HG03571 (cell line): Measurements from ENCODE around the gene DPP6.

ENCODE experiments used
- ATAC-seq: cut with Tn5 transposase; IDR thresholded peaks from one replicate; pipeline ENCODE4 v1.9.1; 2021; ENCODE audit not compliant: unreplicated experiment

The DPP6 gene

DNA sequence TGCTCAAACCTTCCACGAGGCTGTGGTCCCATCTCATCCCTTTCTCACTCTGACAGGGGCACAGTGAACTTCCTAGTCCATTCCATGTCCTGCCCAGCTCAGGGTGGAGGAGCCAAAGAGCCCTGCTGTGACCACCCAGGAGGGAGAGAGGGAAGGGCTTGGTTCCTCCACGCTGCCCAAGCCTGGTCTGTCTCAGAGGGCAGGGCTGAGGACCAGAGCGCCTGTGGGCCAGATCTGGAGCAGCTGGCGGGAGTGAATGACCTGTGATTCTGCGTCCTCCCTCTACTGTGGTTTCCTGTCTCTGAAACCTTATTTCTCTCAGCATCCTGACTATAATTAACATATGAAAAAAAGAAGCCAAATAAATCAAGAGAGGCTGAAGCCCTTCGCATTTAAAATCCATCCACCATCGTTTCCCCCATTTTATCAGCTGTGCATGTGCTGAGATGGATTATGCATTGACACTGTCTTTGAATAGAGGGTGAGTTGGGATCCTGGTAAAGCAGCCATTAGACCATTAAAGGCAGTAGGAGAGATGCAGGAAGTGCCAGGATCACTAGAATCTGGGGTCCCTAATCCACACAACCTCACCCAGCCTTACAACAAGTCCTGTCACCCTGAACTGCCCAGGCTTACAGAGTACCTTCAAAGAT is 165.6 kb downstream of the DPP6 start:
- ATAC-seq, result no peak

DNA sequence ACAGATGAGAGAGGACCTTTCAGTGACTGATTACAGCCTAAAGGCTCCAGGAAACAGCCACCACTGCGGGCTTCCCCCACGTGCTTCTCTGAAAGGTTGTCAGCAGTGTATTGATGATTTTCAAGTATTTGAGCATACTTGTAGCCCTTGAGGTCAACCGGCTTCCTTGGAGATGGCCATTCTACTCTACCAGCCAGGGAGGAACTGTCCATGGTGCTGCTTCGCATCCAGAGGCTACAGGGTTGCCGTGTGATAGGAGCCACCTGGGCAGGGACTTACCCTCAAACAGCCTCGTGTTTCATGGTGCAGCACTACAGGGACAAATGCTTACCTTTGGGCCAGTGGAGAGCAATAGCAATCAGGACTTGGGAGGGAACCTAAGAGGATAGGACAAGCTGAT is 179.5 kb downstream of the DPP6 start:
- no peak for ATAC-seq

DNA sequence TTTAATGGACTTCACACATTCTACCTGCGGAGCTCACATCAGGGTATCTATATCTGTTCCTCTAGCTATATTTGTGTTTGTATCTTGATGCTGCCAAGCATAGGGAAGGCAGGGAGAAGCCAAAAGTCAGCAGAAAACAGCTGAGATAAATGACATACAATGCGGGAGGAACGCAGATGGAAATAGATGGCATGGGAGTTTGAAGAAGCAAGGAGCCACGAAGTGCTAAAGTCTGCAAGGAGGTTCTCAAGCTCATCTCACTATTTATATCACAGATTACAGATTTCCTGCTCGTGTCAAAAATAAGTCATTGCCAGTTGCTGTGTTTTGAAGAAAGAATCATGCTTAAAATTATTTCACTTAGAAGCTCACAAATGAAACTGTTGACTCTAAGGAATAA is 180.5 kb downstream of the DPP6 start:
- no peak for ATAC-seq

- ATAC-seq, result no peak
Observed at GRCh38 chr7:154241988-154242387, 189.8 kb downstream of the DPP6 start.

DNA sequence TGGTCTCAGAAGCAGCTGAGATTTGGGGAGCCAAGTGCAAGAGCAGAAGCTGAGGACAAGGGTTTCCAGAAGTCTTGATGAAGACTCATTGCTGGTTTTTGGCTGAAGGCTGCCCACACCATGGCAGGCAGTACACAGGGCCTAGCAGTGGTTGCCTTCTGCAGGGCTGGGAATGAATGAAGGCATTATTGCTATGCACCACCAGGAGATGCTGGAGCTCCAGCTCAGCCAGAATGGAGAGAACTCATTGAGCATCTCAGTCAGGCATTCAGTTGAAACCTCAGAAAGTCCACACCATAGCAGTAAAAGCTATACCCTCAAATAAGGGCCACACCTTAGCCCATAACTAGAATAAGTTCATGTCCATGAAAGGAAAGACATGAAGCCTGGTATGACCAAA is 190.5 kb downstream of the DPP6 start:
- ATAC-seq, result no peak

- ATAC-seq, result no peak
Observed at GRCh38 chr7:154252046-154252445, 199.8 kb downstream of the DPP6 start.

DNA sequence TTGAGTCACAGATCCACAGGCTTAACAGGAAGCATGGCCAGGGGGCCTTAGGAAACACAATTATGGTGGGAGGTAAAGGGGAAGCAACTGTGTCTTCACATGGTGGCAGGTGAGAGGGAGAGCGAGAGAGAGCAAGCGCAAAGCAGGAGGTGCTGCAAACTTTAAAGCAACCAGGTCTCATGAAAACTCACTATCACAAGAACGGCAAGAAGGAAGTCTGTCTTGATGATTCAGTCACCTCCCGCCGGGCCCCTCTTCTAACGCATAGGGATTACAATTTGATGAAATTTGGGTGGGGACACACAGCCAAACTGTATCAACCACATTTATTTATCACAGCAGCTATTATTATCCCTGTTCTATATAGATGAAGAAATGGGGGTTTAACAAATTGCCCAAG is 201.6 kb downstream of the DPP6 start:
- ATAC-seq, result no peak

DNA sequence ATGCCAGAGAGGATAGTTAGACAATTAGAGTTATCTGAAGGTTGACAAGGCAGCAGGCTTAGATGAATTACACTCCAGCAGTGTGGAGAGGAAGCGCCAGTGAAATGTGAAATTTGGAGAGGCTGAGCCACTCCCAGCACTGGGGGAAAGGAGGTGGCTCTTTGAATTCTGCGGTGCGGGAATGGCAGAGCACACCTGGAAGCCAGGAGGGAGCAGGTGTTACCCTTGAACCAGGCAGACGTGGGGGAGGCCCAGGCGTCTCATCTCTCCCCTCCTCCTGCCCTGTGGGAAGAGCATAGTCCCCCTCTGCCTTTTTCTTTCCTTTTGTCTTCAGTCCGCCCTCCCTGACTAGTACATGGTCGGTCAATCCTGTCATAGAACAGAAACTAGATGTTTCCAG is 203.1 kb downstream of the DPP6 start:
- ATAC-seq, result no peak

GRCh38 chr7:154256150-154256549 is 204.0 kb downstream of the DPP6 start:
- no peak for ATAC-seq

- ATAC-seq, result no peak
Observed at GRCh38 chr7:154259396-154259795, 207.2 kb downstream of the DPP6 start.

DNA sequence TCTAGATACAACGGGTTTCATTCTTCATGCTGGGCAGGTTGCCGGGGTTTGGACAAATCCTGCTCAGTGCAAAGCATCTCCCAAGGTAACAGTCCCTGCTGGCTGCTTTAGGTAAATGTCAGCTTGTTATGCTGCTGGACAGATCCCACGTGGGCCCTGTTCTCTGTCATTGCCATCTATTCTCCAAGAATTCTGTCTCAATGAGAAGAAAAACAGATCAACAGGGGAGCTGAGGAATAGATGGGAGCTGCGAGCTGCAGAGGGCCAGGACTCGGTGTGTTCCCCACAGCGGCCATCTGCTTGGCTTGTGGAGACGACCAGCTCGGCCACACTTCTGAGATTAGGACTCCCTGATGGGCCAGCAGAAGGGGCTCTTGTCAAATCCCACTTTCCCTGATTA is 235.2 kb downstream of the DPP6 start:
- no peak for ATAC-seq

DNA sequence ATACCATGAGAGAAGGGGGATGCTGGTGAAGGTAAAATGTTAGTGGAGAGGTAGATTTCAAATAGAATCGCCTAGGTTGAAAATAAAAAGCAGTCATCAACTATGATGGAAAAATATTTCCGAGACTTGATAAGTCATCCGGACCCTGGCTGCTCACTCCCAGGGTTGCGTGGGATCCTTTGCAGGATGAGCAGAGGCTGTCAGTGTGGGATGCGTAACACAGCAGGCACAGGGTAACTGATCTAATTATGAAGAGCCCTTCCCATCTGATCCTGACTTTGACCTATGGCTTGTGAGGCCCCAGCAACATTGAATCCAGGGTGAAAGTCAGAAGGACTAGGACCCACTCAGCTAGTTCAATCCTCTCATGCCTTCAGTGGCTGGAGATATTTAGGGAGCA is 236.9 kb downstream of the DPP6 start:
- no peak for ATAC-seq

DNA sequence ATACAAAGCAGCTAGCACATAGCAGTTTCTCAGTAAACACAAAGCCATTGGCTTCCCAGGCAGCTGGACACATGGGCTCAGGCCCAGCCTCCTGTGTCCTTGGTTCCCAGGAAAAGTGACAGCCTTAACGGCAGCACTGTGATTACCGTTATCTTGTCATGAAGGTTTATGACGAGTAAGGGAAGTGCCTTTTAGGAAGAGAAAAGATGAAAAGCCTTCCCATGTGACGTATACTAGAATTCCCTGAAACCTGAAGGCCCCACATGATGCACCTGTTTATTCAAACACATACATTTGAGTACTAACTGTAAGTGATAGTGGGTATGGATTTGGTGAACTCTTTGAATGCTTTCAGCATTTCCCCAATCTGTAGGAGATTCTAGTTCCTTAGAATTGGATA is 244.2 kb downstream of the DPP6 start:
- ATAC-seq, result no peak

- no peak for ATAC-seq
Observed at GRCh38 chr7:154299736-154300135, 247.5 kb downstream of the DPP6 start.

GRCh38 chr7:154302380-154302779 is 250.2 kb downstream of the DPP6 start:
- no peak for ATAC-seq

DNA sequence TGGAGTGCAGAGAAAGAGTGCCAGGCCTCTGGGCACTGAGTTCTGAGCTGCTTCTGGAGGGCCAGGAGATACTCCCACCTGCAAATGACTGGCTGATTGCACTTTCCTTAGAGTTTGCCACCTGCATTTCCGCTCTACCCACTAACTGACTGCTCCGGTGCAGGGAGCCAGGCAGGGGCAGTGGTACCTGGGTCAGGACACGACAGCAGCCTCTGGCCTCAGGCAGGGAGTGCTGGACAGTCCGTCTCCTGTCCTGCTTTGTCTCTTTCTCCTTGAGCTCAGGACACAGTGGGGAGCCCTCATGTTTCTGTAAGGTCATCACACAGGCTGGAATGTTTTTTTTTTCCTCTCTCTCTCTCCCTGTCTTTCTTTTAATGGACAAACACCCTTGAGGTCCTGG is 252.0 kb downstream of the DPP6 start:
- ATAC-seq, result no peak

DNA sequence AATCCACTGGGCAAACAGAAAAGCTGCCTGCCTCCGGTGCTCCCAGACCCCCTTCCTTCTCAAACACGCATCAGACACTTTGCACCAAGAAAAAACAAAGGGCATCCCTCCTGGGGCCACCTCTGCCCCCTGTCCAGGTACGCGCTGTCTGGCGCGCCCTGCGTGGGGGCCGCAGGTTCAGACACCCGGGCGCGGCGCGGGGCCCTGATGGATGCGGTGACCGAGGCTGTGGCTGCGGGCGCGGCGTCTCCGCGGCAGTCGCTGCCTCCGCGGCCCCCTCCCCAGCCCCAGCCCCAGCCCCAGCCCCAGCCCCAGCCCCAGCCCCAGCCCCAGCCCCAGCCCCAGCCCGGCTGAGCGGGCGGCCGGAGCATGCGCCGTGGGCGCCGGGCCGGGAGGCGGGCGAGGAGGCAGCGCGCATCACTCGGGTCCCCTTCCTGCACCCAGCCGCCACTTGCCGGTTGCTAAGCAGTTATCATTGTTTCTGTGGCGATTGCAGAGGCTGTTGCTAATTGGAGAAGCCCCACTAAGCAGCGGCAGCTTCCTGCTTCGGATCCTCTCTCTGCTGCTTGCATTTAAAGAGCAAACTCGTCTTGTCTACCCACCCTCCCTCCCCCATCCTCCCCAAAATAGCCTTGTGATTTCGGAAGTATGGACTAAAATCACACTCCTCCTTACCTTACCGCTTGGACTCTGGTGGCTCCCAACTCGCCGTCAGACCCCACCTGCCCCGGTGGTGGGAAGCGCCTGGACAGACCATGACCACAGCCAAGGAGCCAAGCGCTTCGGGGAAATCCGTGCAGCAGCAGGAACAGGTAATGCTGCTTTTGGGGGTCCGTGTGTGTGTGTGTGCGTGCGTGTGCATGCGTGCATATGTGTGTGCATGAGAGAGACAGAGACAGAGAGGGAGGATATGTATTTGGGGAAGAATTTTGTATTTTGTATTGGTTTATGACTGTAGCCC is 252.8 kb downstream of the DPP6 start:
- ATAC-seq, result no peak

DNA sequence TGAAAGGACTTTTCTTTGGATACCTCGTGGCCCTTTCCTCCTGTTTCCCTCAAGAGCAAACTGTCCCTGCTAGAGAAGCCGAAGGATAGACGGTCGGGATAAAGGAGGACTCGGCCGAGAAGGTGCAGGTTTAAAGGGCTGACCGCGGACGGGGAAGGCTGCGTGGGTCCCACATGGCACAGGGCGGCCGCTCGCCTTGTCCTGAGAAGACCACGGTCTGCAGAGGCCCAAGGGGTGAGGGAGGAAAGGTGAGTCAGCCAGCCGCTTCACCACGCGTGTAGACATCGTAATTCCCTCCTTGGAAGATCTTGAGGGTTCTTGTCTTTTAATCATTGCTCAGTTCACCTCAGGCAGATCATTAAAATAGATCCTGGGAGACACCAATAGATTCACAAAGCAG is 253.8 kb downstream of the DPP6 start:
- no peak for ATAC-seq

DNA sequence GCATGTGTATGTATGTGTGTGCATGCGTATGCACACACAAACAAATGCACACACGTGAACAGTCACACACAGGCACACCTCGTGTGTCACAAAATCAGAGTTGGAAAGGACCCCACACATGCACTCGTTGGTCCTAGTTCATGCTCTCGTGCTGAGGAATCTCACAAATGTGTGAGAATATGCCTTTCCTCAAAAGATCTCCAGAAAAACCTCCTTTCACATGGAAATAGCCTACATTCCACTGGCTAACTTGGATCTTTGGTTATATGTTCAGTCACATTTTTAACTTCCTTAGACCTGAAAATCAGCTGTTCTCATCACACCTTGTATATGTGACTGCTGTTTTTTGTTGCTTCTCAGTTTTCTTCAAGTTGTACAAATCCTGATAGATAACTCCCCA is 256.7 kb downstream of the DPP6 start:
- no peak for ATAC-seq

- ATAC-seq, result no peak
Observed at GRCh38 chr7:154310114-154310513, 257.9 kb downstream of the DPP6 start.

DNA sequence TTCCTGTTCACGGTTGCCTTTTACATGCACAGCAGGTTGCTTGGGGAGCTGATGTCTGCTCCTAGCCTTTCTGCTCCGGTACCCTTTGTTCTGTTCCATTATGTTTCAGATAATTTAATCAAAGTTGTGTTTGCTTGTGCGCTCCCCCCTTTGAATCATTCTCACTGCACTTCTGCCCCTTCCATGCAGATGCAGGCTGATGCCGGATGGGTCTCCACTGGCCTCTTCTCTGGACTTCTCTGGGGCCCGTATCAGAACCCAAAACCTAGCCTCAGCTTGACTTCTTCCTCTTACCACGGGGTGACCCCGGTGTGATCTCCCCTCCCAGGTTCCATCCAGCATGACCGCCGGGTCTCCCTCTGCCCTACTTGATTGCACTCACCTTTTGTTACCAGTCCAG is 272.0 kb downstream of the DPP6 start:
- ATAC-seq, result no peak

DNA sequence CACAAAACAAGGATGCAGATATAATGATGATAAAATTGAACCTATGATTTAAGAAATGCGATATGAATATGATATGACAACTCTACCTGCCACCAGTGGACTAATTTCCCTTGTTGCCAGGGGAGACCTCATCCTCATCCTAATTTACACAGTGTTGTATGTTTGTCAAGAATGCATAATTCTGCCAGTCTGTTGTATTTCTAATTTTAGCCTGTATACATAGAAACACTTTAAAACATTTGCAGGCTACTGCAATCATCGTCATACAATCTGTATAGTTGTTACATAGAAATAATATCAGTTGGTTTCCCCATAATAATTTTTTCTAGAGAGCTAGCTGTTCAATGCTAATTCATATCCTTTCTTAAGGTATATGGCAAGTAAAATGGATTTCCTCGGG is 274.2 kb downstream of the DPP6 start:
- ATAC-seq, result no peak
